Measurements from ENCODE around the gene CDH4. TPM values are rescaled to one million over a fixed set of nuclear protein-coding genes. Genes with fewer than 3 reads are reported as not detected.

Gene CDH4
- total and polyA plus RNA-seq, 9 of the 15 experiments (the other 6 are each of a cell fraction or from before 2014, with no cell fraction given), result 0.04 TPM; not detected in 8

- Histone ChIP-seq H3K36me3 (ENCODE audit: control insufficient read depth, insufficient read depth, low read length) (no peaks in the 10 kb centered on the region), H3K27ac (ENCODE audit: extremely low read depth, low read depth, low read length) (no peak overlapping the region), H2AFZ (ENCODE audit: low read depth, low read length) (no peak overlapping the region), H4K20me1 (replicated peaks; ENCODE audit: control insufficient read depth, insufficient read depth, low read length) (no peaks in the 10 kb centered on the region), H3K4me1 (replicated peaks in 1 of 2; ENCODE audit: control insufficient read depth in 2 of 2, insufficient read depth in 2 of 2, low read length in 2 of 2) (no peaks in the 10 kb centered on the region), H3K27me3 (ENCODE audit: control insufficient read depth in 2 of 2, insufficient read depth in 2 of 2, low read length in 2 of 2) (peaks cover 0 to 12% of the 10 kb centered on the region in 2 experiments; a peak in 3 of 5 replicates), H3K4me2 (ENCODE audit: insufficient read depth, low read length) (no peak overlapping the region), H3K9me1 (ENCODE audit: control insufficient read depth, insufficient read depth, low read length) (no peaks in the 10 kb centered on the region), H3K9ac (ENCODE audit: insufficient read depth in 1 of 2, low read depth in 2 of 2, low read length in 2 of 2) (no peak overlapping the region), H3K79me2 (ENCODE audit: control insufficient read depth, insufficient read depth, low read length) (no peaks in the 10 kb centered on the region), H3K4me3 (no peak overlapping the region), H3K9me3 (replicated peaks; ENCODE audit: control insufficient read depth, insufficient read depth, low read depth, low read length) (no peaks in the 10 kb centered on the region)
- BruUV-seq (replicated peaks), result no TSS peak
- in situ Hi-C loops (cut with MboI) (no loop called here), intact Hi-C loops (cut with micrococcal nuclease) (no loop called here)
- ChIA-PET POLR2A (no interaction called here), CTCF (ENCODE audit: low intra/inter-chr PET ratio) (no interaction called here)
- FAIRE-seq, result no peak
- DNase-seq (ENCODE audit: extremely low read depth in 1 of 4, low spot score in 3 of 4), result no peak
- 0% methylated on average over 26 of the region's 28 CpGs for WGBS (ENCODE audit: insufficient coverage, low coverage, missing lambda C conversion rate)
- TF ChIP-seq ZNF316 (IDR thresholded peaks at IDR 0.05) (peak; percentile 52), MAFG (tag; conservative IDR thresholded peaks at IDR 0.05) (0 out of 2 replicates have a peak, but pooled peaks have one; percentile 13), C11orf30 (IDR thresholded peaks at IDR 0.05; ENCODE audit: low read depth) (peak; percentile 49; the same call in 1 of the 2 replicates), JUND (IDR thresholded peaks at IDR 0.05; ENCODE audit: borderline replicate concordance, low read depth, low read length) (no peak), JUND (tag; IDR thresholded peaks at IDR 0.05; ENCODE audit: borderline replicate concordance, low read depth, low read length) (no peak), TRIM28 (IDR thresholded peaks at IDR 0.05) (no peak), NUFIP1 (IDR thresholded peaks at IDR 0.05; ENCODE audit: partially characterized antibody) (no peak)
- ATAC-seq, result no peak
Observed at GRCh38 chr20:61271312-61272231, 19.5 kb downstream of the CDH4 start.
